Memory B cell (primary cell): ENCODE results near the gene SMIM45.

Experiments used
- ATAC-seq: fragments of 150-1000 bp; cut with Tn5 transposase; 2 replicates; pipeline ENCODE4 v1.10.0; 2021; ENCODE audit warnings: low read depth, mild to moderate bottlenecking, moderate library complexity
- DNase-seq, 2 donors: peaks; one replicate each; pipeline ENCODE4 v3.0.0; 2022; ENCODE audit warnings: low spot score in 2 of 2
- H3K27ac Mint-ChIP-seq: one replicate; pipeline ENCODE4 v1.8.0; 2022; ENCODE audit warnings: mild to moderate bottlenecking, moderate library complexity, mixed read lengths
- H3K27me3 Mint-ChIP-seq: one replicate; pipeline ENCODE4 v1.8.0; 2022; ENCODE audit warnings: mixed read lengths
- H3K36me3 Mint-ChIP-seq: one replicate; pipeline ENCODE4 v1.8.0; 2022; ENCODE audit warnings: mild to moderate bottlenecking, mixed read lengths
- H3K4me1 Mint-ChIP-seq: one replicate; pipeline ENCODE4 v1.8.0; 2022; ENCODE audit warnings: mixed read lengths
- H3K4me3 Mint-ChIP-seq: one replicate; pipeline ENCODE4 v1.8.0; 2022; ENCODE audit warnings: mild to moderate bottlenecking, moderate library complexity, mixed read lengths
- H3K9me3 Mint-ChIP-seq: one replicate; pipeline ENCODE4 v1.8.0; 2022; ENCODE audit warnings: mixed read lengths

Gene SMIM45

GRCh38 chr22:41912338-41913039 lies 39.5 kb upstream of the SMIM45 start:
- Mint-ChIP-seq H3K4me1 (peaks cover 44% of the 10 kb centered on the region), H3K27me3 (peaks cover 10% of the 10 kb centered on the region), H3K4me3 (peak overlapping the region; percentile 81), H3K36me3 (peaks cover 2% of the 10 kb centered on the region), H3K9me3 (no peaks in the 10 kb centered on the region), H3K27ac (peak overlapping the region; percentile 86)
- peak in 1 of 2 donors; percentile 27 for DNase-seq
- ATAC-seq, result no peak

GRCh38 chr22:41913040-41913719 lies 38.8 kb upstream of the SMIM45 start:
- H3K27me3 Mint-ChIP-seq, result peaks cover 10% of the 10 kb centered on the region
- DNase-seq (peak in 1 of 2 donors; percentile 27), ATAC-seq (no peak)
- peaks cover 1% of the 10 kb centered on the region for H3K36me3 Mint-ChIP-seq
- peaks cover 47% of the 10 kb centered on the region for H3K4me1 Mint-ChIP-seq
- H3K27ac Mint-ChIP-seq, result peak overlapping the region; percentile 86
- no peaks in the 10 kb centered on the region for H3K9me3 Mint-ChIP-seq
- H3K4me3 Mint-ChIP-seq, result peak overlapping the region; percentile 81

GRCh38 chr22:41913842-41914534 lies 38.0 kb upstream of the SMIM45 start:
- Mint-ChIP-seq H3K4me1 (peaks cover 43% of the 10 kb centered on the region), H3K4me3 (peak overlapping the region; percentile 49), H3K9me3 (no peaks in the 10 kb centered on the region), H3K27ac (peak overlapping the region; percentile 86), H3K36me3 (peaks cover 1% of the 10 kb centered on the region), H3K27me3 (peaks cover 10% of the 10 kb centered on the region)
- ATAC-seq (peak; percentile 2), DNase-seq (peak in 1 of 2 donors; percentile 57)

GRCh38 chr22:41914611-41915034 lies 37.3 kb upstream of the SMIM45 start:
- no peak overlapping the region for H3K4me3 Mint-ChIP-seq
- no peak for DNase-seq
- H3K9me3 Mint-ChIP-seq, result no peaks in the 10 kb centered on the region
- peaks cover 38% of the 10 kb centered on the region for H3K4me1 Mint-ChIP-seq
- H3K27me3 Mint-ChIP-seq, result peaks cover 10% of the 10 kb centered on the region
- no peaks in the 10 kb centered on the region for H3K36me3 Mint-ChIP-seq
- no peak overlapping the region for H3K27ac Mint-ChIP-seq
- ATAC-seq, result no peak

GRCh38 chr22:41915035-41915785 lies 36.7 kb upstream of the SMIM45 start, which contains the start of gene SHISA8:
Gene SHISA8, minus strand, starts transcription at chr22:41915074. Its CDS starts 407 bp downstream, at chr22:41914667.
- Mint-ChIP-seq H3K9me3 (no peaks in the 10 kb centered on the region), H3K27ac (peak within 1 kb of the TSS; percentile 86), H3K4me1 (peaks cover 38% of the 10 kb centered on the region), H3K27me3 (peaks cover 10% of the 10 kb centered on the region), H3K4me3 (peak within 1 kb of the TSS; percentile 71), H3K36me3 (no peaks in the 10 kb centered on the region)
- DNase-seq (peak; percentile 69 to 74), ATAC-seq (peak; percentile 26)

- DNase-seq (peak in 1 of 2 donors; percentile 32), ATAC-seq (no peak)
- Mint-ChIP-seq H3K9me3 (no peaks in the 10 kb centered on the region), H3K36me3 (no peaks in the 10 kb centered on the region), H3K4me1 (peaks cover 45% of the 10 kb centered on the region), H3K27ac (peak overlapping the region; percentile 80), H3K4me3 (peak overlapping the region; percentile 71), H3K27me3 (peaks cover 10% of the 10 kb centered on the region)
These were observed 36.0 kb upstream of the SMIM45 start for GRCh38 chr22:41915786-41916493.

- DNase-seq (no peak), ATAC-seq (no peak)
- peak overlapping the region; percentile 89 for H3K27ac Mint-ChIP-seq
- H3K36me3 Mint-ChIP-seq, result no peaks in the 10 kb centered on the region
- H3K4me1 Mint-ChIP-seq, result peaks cover 47% of the 10 kb centered on the region
- no peaks in the 10 kb centered on the region for H3K9me3 Mint-ChIP-seq
- peaks cover 6% of the 10 kb centered on the region for H3K27me3 Mint-ChIP-seq
- H3K4me3 Mint-ChIP-seq, result no peak overlapping the region
These were observed 35.1 kb upstream of the SMIM45 start for GRCh38 chr22:41916745-41917358.

- ATAC-seq (no peak), DNase-seq (peak in 1 of 2 donors; percentile 42)
- Mint-ChIP-seq H3K4me1 (peaks cover 49% of the 10 kb centered on the region), H3K27ac (peak overlapping the region; percentile 89), H3K4me3 (no peak overlapping the region), H3K9me3 (no peaks in the 10 kb centered on the region), H3K27me3 (peaks cover 6% of the 10 kb centered on the region), H3K36me3 (peaks cover 3% of the 10 kb centered on the region)
These were observed 34.5 kb upstream of the SMIM45 start for GRCh38 chr22:41917375-41917902.

- peak overlapping the region; percentile 89 for H3K27ac Mint-ChIP-seq
- peaks cover 7% of the 10 kb centered on the region for H3K36me3 Mint-ChIP-seq
- peaks cover 49% of the 10 kb centered on the region for H3K4me1 Mint-ChIP-seq
- ATAC-seq (no peak), DNase-seq (peak; percentile 52 to 72)
- H3K9me3 Mint-ChIP-seq, result no peaks in the 10 kb centered on the region
- H3K27me3 Mint-ChIP-seq, result peaks cover 3% of the 10 kb centered on the region
- H3K4me3 Mint-ChIP-seq, result peak overlapping the region; percentile 89
These were observed 33.8 kb upstream of the SMIM45 start for GRCh38 chr22:41917903-41918791.

GRCh38 chr22:41919357-41920224 lies 32.4 kb upstream of the SMIM45 start:
- Mint-ChIP-seq H3K9me3 (no peaks in the 10 kb centered on the region), H3K27ac (peak overlapping the region; percentile 100), H3K4me1 (peaks cover 49% of the 10 kb centered on the region), H3K36me3 (peaks cover 9% of the 10 kb centered on the region), H3K27me3 (no peaks in the 10 kb centered on the region), H3K4me3 (peak overlapping the region; percentile 89)
- peak; percentile 37 for ATAC-seq
- DNase-seq, result peak; percentile 88 to 97

GRCh38 chr22:41920271-41920976 lies 31.5 kb upstream of the SMIM45 start:
- Mint-ChIP-seq H3K27ac (peak overlapping the region; percentile 100), H3K36me3 (peaks cover 13% of the 10 kb centered on the region), H3K27me3 (no peaks in the 10 kb centered on the region), H3K4me3 (peak overlapping the region; percentile 89), H3K9me3 (no peaks in the 10 kb centered on the region), H3K4me1 (peaks cover 52% of the 10 kb centered on the region)
- DNase-seq, result peak; percentile 70 to 80
- ATAC-seq, result peak; percentile 10
